Omental fat pad (tissue), 4 donors: Measurements from ENCODE around the gene ERC2. TPM values are rescaled to one million over a fixed set of nuclear protein-coding genes. Genes with fewer than 3 reads are reported as not detected.
"Not testable (repeated sequence)": the region's sequence is repeated elsewhere in the genome, so short reads cannot be mapped to it uniquely, and the experiment has no call there.

Source experiments
- ATAC-seq: fragments of 150-250 bp; one replicate; pipeline ENCODE4 v1.9.1; 2016; ENCODE audit warnings: mild to moderate bottlenecking, moderate library complexity; ENCODE audit not compliant: low FRiP score
- DNase-seq: peaks from one replicate; pipeline ENCODE4 v3.0.0-alpha.2; 2019; ENCODE audit warnings: low spot score
- CTCF ChIP-seq, 3 donors: fragments of 450-650 bp; IDR thresholded peaks; one replicate each; pipeline ENCODE4 v1.5.1; 2016 to 2017; ENCODE audit warnings: antibody characterized with exemption in 3 of 3, mild to moderate bottlenecking in 3 of 3, moderate library complexity in 2 of 3
- total RNA-seq, 4 donors: library from RNA; depleted of rRNA; stranded (reverse); fragments of >200 nt; gene quantifications; one replicate each; pipeline ENCODE4 v1.1.0, GENCODE V29; 2016

Gene ERC2
- total RNA-seq, 4 donors from 2014 or later, result 0.75 to 4.2 (median 2.3) TPM; not detected in 1

- ATAC-seq, result no peak
- DNase-seq, result no peak
- no peak for TF ChIP-seq CTCF (IDR thresholded peaks at IDR 0.05)
These were observed 193.1 kb downstream of the ERC2 start for GRCh38 chr3:56275120-56275519.

GRCh38 chr3:56269755-56270535, 198.3 kb downstream of the ERC2 start:
- TF ChIP-seq CTCF (IDR thresholded peaks at IDR 0.05), result no peak
- no peak for DNase-seq
- ATAC-seq, result no peak

- ATAC-seq, result no peak
- no peak for TF ChIP-seq CTCF (IDR thresholded peaks at IDR 0.05)
- DNase-seq, result no peak
These were observed 199.5 kb downstream of the ERC2 start for GRCh38 chr3:56268616-56269383.

- ATAC-seq, result not testable (repeated sequence)
These were observed 206.4 kb downstream of the ERC2 start for GRCh38 chr3:56261852-56262251.

GRCh38 chr3:56260262-56260661, 208.0 kb downstream of the ERC2 start:
- TF ChIP-seq CTCF (IDR thresholded peaks at IDR 0.05), result no peak
- ATAC-seq (no peak), DNase-seq (no peak)

More at GRCh38 chr3:56261852-56262251, 206.4 kb downstream of the ERC2 start:
- DNase-seq, result not testable (repeated sequence)

- no peak for ATAC-seq
- no peak for DNase-seq
- TF ChIP-seq CTCF (IDR thresholded peaks at IDR 0.05), result no peak
These were observed 210.4 kb downstream of the ERC2 start for GRCh38 chr3:56257826-56258225.

- TF ChIP-seq CTCF (IDR thresholded peaks at IDR 0.05), result no peak
- ATAC-seq (no peak), DNase-seq (no peak)
These were observed 213.4 kb downstream of the ERC2 start for GRCh38 chr3:56254835-56255234.
